Esophagus squamous epithelium (tissue), 5 donors: ENCODE results near the gene RPN2. TPM values are rescaled to one million over a fixed set of nuclear protein-coding genes. Genes with fewer than 3 reads are reported as not detected.

ENCODE experiments used
- DNase-seq: peaks from one replicate; lab custom pipeline; 2025; lab: John Stamatoyannopoulos, UW
- H3K27ac ChIP-seq, 4 donors: fragments of 200-600 bp; sonication (generic); one replicate each; pipeline ENCODE4 v1.5.1; 2016 to 2019; ENCODE audit warnings: mild to moderate bottlenecking in 1 of 4
- H3K27me3 ChIP-seq, 4 donors: fragments of 200-600 bp; sonication (generic); 1 replicate in 3 of 4; 2 replicates in 1 of 4; pipeline versions ENCODE4 v1.5.1 to v1.6.0; 2017 to 2021; ENCODE audit warnings: antibody characterized with exemption in 1 of 4
- H3K36me3 ChIP-seq, 3 donors: fragments of 200-600 bp; sonication (generic); one replicate each; pipeline ENCODE4 v1.5.1; 2016 to 2019
- H3K4me1 ChIP-seq, 3 donors: fragments of 200-600 bp; sonication (generic); one replicate each; pipeline ENCODE4 v1.5.1; 2017 to 2019
- H3K4me3 ChIP-seq, 4 donors: fragments of 200-600 bp; sonication (generic); 1 replicate in 3 of 4; 2 replicates in 1 of 4; pipeline ENCODE4 v1.5.1; 2016 to 2019; ENCODE audit warnings: mild to moderate bottlenecking in 2 of 4, moderate library complexity in 1 of 4
- H3K9me3 ChIP-seq, 3 donors: fragments of 200-600 bp; sonication (generic); one replicate each; pipeline ENCODE4 v1.5.1; 2016 to 2019
- CTCF ChIP-seq, 6 experiments: fragments of 450-650 bp in 4 of 6; fragments of 200-600 bp in 2 of 6; sonication (generic) in 2 of 6; IDR thresholded peaks; one replicate each; pipeline ENCODE4 v1.5.1; 2016 to 2019; ENCODE audit warnings: antibody characterized with exemption in 6 of 6, mild to moderate bottlenecking in 4 of 6, moderate library complexity in 4 of 6
- POLR2A ChIP-seq, 4 donors: fragments of 450-650 bp; IDR thresholded peaks; one replicate each; pipeline ENCODE4 v1.6.1; 2017; ENCODE audit warnings: antibody characterized with exemption in 4 of 4, mild to moderate bottlenecking in 4 of 4, moderate library complexity in 3 of 4
- WGBS, 2 donors: methylation state at CpG; one replicate each; pipeline ENCODE4 v1.1.5; 2018; 5-methylcytosine and 5-hydroxymethylcytosine counted together
- intact Hi-C: fragments of 100-400 bp; cut with DNase I; formaldehyde crosslinking; loops from one replicate; pipeline ENCODE4 v1.15.0; 2022
- total RNA-seq, 4 donors: library from RNA; depleted of rRNA; stranded (reverse); fragments of >200 nt; gene quantifications; one replicate each; pipeline ENCODE4 v1.1.0, GENCODE V29; 2016
- donor health status: DM: yes; HTN: yes; CAD: no.

RPN2 gene
- total RNA-seq, 4 donors from 2014 or later, result 104 to 167 (median 137) TPM

GRCh38 chr20:37278966-37279590 lies 99.9 kb downstream of the RPN2 start:
- no peak overlapping the region for H3K4me3 ChIP-seq
- intact Hi-C loops, result no loop called here
- no peak for DNase-seq
- peaks cover 0 to 7% (median 0%) of the 10 kb centered on the region in 4 donors for H3K27me3 ChIP-seq
- no peak overlapping the region for H3K27ac ChIP-seq
- no peaks in the 10 kb centered on the region for H3K36me3 ChIP-seq
- H3K9me3 ChIP-seq, result no peaks in the 10 kb centered on the region
- WGBS, 2 donors, result 47 to 52% methylated on average over 12 of the region's 12 CpGs
- peaks cover 0 to 27% (median 7%) of the 10 kb centered on the region in 3 donors for H3K4me1 ChIP-seq
- TF ChIP-seq POLR2A (IDR thresholded peaks at IDR 0.05) (no peak), CTCF (IDR thresholded peaks at IDR 0.05) (no peak)

- intact Hi-C loops, result no loop called here
Observed at GRCh38 chr20:37279820-37280219, 100.7 kb downstream of the RPN2 start.

GRCh38 chr20:37280403-37280802 lies 101.3 kb downstream of the RPN2 start:
- H3K36me3 ChIP-seq, result no peaks in the 10 kb centered on the region
- intact Hi-C loops, result no loop called here
- 76 to 80% methylated on average over 5 to 8 of the region's 8 CpGs for WGBS, 2 donors
- TF ChIP-seq CTCF (IDR thresholded peaks at IDR 0.05) (no peak), POLR2A (IDR thresholded peaks at IDR 0.05) (no peak)
- no peaks in the 10 kb centered on the region for H3K9me3 ChIP-seq
- no peak overlapping the region for H3K4me3 ChIP-seq
- peaks cover 0 to 27% (median 7%) of the 10 kb centered on the region in 3 donors for H3K4me1 ChIP-seq
- H3K27ac ChIP-seq, result no peak overlapping the region
- no peak for DNase-seq
- H3K27me3 ChIP-seq, result peaks cover 0 to 7% (median 0%) of the 10 kb centered on the region in 4 donors

More at GRCh38 chr20:37279820-37280219, 100.7 kb downstream of the RPN2 start:
- no peak for DNase-seq
- no peak for TF ChIP-seq CTCF (IDR thresholded peaks at IDR 0.05)
- no peak for TF ChIP-seq POLR2A (IDR thresholded peaks at IDR 0.05)
- no peaks in the 10 kb centered on the region for H3K36me3 ChIP-seq
- 71 to 90% methylated on average over 2 to 4 of the region's 8 CpGs for WGBS, 2 donors
- no peak overlapping the region for H3K27ac ChIP-seq
- H3K9me3 ChIP-seq, result no peaks in the 10 kb centered on the region
- H3K27me3 ChIP-seq, result peaks cover 0 to 7% (median 0%) of the 10 kb centered on the region in 4 donors
- peaks cover 0 to 27% (median 7%) of the 10 kb centered on the region in 3 donors for H3K4me1 ChIP-seq
- no peak overlapping the region for H3K4me3 ChIP-seq

GRCh38 chr20:37282556-37282955 lies 103.4 kb downstream of the RPN2 start:
- Histone ChIP-seq H3K9me3 (no peaks in the 10 kb centered on the region), H3K27me3 (peaks cover 0 to 7% (median 0%) of the 10 kb centered on the region in 4 donors), H3K36me3 (no peaks in the 10 kb centered on the region), H3K4me1 (peaks cover 0 to 30% (median 0%) of the 10 kb centered on the region in 3 donors), H3K27ac (peak overlapping the region in 2 of 4 donors; percentile 25 to 30), H3K4me3 (no peak overlapping the region)
- DNase-seq, result no peak
- intact Hi-C loops, result loop anchor here (2.0 kb wide), 1 partner anchor 102 kb away; no protein-coding TSS in a partner anchor
- peak in 4 of 6 experiments; percentile 28 to 51 (median 39) for TF ChIP-seq CTCF (IDR thresholded peaks at IDR 0.05)
- no peak for TF ChIP-seq POLR2A (IDR thresholded peaks at IDR 0.05)
- WGBS, 2 donors, result 71 to 80% methylated on average over 4 to 6 of the region's 6 CpGs

- Histone ChIP-seq H3K9me3 (no peaks in the 10 kb centered on the region), H3K36me3 (no peaks in the 10 kb centered on the region), H3K4me3 (no peak overlapping the region), H3K27me3 (peaks cover 0 to 7% (median 0%) of the 10 kb centered on the region in 4 donors), H3K4me1 (peaks cover 1 to 39% (median 5%) of the 10 kb centered on the region in 3 donors), H3K27ac (no peak overlapping the region)
- 82 to 88% methylated on average over 6 to 8 of the region's 9 CpGs for WGBS, 2 donors
- no peak for TF ChIP-seq CTCF (IDR thresholded peaks at IDR 0.05)
- no peak for TF ChIP-seq POLR2A (IDR thresholded peaks at IDR 0.05)
- no peak for DNase-seq
- intact Hi-C loops, result loop anchor here (2.0 kb wide), 1 partner anchor 101 kb away; no protein-coding TSS in a partner anchor
Observed at GRCh38 chr20:37283530-37284195, 104.5 kb downstream of the RPN2 start.
